Thymus (tissue), 11 donors: ENCODE measurements around the gene QRFP. TPM values are rescaled to one million over a fixed set of nuclear protein-coding genes. Genes with fewer than 3 reads are reported as not detected.

Source experiments
- DNase-seq, 9 donors: peaks; one replicate each; pipeline ENCODE4 v3.0.0-alpha.2; 2013; ENCODE audit warnings: low spot score in 9 of 9, low read depth in 6 of 9, missing footprints in 1 of 9
- H3K27ac ChIP-seq, 2 donors: one replicate each; pipeline ENCODE4 v1.5.1; 2013; ENCODE audit warnings: control low read depth in 1 of 2, low read depth in 1 of 2, low read length in 1 of 2, mild to moderate bottlenecking in 1 of 2, moderate library complexity in 1 of 2
- H3K27me3 ChIP-seq, 2 donors: one replicate each; pipeline ENCODE4 v1.5.1; 2013; ENCODE audit warnings: low read length in 1 of 2; ENCODE audit not compliant: control insufficient read depth in 2 of 2, insufficient read depth in 1 of 2
- H3K36me3 ChIP-seq, 2 donors: one replicate each; pipeline ENCODE4 v1.5.1; 2013; ENCODE audit warnings: low read length in 1 of 2, mild to moderate bottlenecking in 1 of 2, moderate library complexity in 1 of 2; ENCODE audit not compliant: control insufficient read depth in 2 of 2, insufficient read depth in 2 of 2
- H3K4me1 ChIP-seq, 2 donors: one replicate each; pipeline ENCODE4 v1.5.1; 2013; ENCODE audit warnings: low read length in 2 of 2; ENCODE audit not compliant: control insufficient read depth in 2 of 2, insufficient read depth in 2 of 2
- H3K4me3 ChIP-seq, 2 donors: one replicate each; pipeline ENCODE4 v1.5.1; 2013; ENCODE audit warnings: low read length in 2 of 2, control low read depth in 1 of 2, mild to moderate bottlenecking in 1 of 2
- H3K9me3 ChIP-seq, 2 donors: one replicate each; pipeline ENCODE4 v1.5.1; 2013; ENCODE audit warnings: low read length in 1 of 2, mild to moderate bottlenecking in 1 of 2; ENCODE audit not compliant: control insufficient read depth in 2 of 2, insufficient read depth in 1 of 2
- WGBS: extraction: QIAGEN DNeasy Blood & Tissue Kit; methylation state at CpG from one replicate; pipeline ENCODE4 v1.1.7; 2013; 5-methylcytosine and 5-hydroxymethylcytosine counted together
- polyA plus RNA-seq: library from polyadenylated mRNA; stranded (reverse); fragments of 200-250 nt; gene quantifications from one replicate; pipeline ENCODE4 v1.2.3, GENCODE V29; 2013
- total RNA-seq: library from RNA; stranded (reverse); fragments of 120-200 nt; gene quantifications from one replicate; pipeline ENCODE4 v1.2.4, GENCODE V29; 2013
- donor health status: healthy.

Gene QRFP
- total and polyA plus RNA-seq, 2 donors = 0.05 to 0.21 TPM

- Histone ChIP-seq H3K27me3 (peaks cover 3 to 47% of the 10 kb centered on the region in 2 donors), H3K9me3 (no peaks in the 10 kb centered on the region), H3K4me1 (no peaks in the 10 kb centered on the region), H3K4me3 (no peak overlapping the region), H3K27ac (no peak overlapping the region), H3K36me3 (no peaks in the 10 kb centered on the region)
- DNase-seq = no peak
- WGBS = 93% methylated on average over 36 of the region's 36 CpGs
Observed at GRCh38 chr9:130929571-130930038, 33.0 kb upstream of the QRFP start.

GRCh38 chr9:130927995-130928900 is 31.6 kb upstream of the QRFP start:
- Histone ChIP-seq H3K9me3 (no peaks in the 10 kb centered on the region), H3K4me1 (no peaks in the 10 kb centered on the region), H3K27ac (no peak overlapping the region), H3K36me3 (no peaks in the 10 kb centered on the region), H3K4me3 (no peak overlapping the region), H3K27me3 (peaks cover 3 to 34% of the 10 kb centered on the region in 2 donors)
- 83% methylated on average over 14 of the region's 14 CpGs for WGBS
- no peak for DNase-seq

- Histone ChIP-seq H3K27me3 (peaks cover 1 to 31% of the 10 kb centered on the region in 2 donors), H3K9me3 (no peaks in the 10 kb centered on the region), H3K4me3 (no peak overlapping the region), H3K4me1 (no peaks in the 10 kb centered on the region), H3K36me3 (no peaks in the 10 kb centered on the region), H3K27ac (no peak overlapping the region)
- DNase-seq = no peak
- 95% methylated on average over 10 of the region's 10 CpGs for WGBS
Observed at GRCh38 chr9:130927338-130927737, 30.7 kb upstream of the QRFP start.

DNA sequence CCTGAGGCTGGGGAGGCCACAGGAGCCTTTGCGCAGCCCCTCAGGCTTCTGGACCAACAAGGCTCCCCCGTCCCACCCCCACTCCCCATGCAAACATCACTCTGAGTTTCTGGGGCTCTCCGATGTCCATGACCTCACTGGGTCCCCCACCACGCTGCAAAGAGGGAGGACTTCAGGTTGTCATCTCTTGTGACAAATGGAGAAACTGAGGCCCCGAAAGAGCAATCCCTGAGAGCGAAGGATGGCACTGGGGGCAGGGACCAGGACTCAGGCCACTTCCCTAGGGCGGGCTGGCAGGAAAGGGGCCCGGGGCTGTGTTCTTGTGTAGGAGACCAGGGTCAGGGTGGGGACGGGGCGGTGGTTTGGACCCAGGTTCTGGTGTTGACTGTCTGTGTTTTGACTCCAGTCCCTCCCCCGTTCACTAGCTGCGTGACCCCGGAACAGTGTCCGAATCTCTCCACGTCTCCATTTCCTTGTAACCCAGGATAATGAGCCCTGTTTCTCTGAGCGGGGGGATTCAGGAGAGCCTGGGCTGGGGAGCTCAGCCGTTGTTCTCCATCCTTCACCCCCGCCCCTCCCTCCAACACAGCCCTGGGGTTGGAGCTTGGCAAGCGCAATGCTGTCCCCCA is 28.6 kb upstream of the QRFP start:
- 88% methylated on average over 19 of the region's 19 CpGs for WGBS
- no peak overlapping the region for H3K27ac ChIP-seq
- DNase-seq = no peak
- H3K27me3 ChIP-seq = peaks cover 0 to 27% of the 10 kb centered on the region in 2 donors
- no peak overlapping the region for H3K4me3 ChIP-seq
- no peaks in the 10 kb centered on the region for H3K9me3 ChIP-seq
- no peaks in the 10 kb centered on the region for H3K4me1 ChIP-seq
- no peaks in the 10 kb centered on the region for H3K36me3 ChIP-seq

GRCh38 chr9:130924448-130924788 is 27.8 kb upstream of the QRFP start:
- Histone ChIP-seq H3K27ac (no peak overlapping the region), H3K4me3 (no peak overlapping the region), H3K9me3 (no peaks in the 10 kb centered on the region), H3K4me1 (no peaks in the 10 kb centered on the region), H3K36me3 (no peaks in the 10 kb centered on the region), H3K27me3 (peaks cover 0 to 28% of the 10 kb centered on the region in 2 donors)
- 83% methylated on average over 10 of the region's 10 CpGs for WGBS
- no peak for DNase-seq

DNA sequence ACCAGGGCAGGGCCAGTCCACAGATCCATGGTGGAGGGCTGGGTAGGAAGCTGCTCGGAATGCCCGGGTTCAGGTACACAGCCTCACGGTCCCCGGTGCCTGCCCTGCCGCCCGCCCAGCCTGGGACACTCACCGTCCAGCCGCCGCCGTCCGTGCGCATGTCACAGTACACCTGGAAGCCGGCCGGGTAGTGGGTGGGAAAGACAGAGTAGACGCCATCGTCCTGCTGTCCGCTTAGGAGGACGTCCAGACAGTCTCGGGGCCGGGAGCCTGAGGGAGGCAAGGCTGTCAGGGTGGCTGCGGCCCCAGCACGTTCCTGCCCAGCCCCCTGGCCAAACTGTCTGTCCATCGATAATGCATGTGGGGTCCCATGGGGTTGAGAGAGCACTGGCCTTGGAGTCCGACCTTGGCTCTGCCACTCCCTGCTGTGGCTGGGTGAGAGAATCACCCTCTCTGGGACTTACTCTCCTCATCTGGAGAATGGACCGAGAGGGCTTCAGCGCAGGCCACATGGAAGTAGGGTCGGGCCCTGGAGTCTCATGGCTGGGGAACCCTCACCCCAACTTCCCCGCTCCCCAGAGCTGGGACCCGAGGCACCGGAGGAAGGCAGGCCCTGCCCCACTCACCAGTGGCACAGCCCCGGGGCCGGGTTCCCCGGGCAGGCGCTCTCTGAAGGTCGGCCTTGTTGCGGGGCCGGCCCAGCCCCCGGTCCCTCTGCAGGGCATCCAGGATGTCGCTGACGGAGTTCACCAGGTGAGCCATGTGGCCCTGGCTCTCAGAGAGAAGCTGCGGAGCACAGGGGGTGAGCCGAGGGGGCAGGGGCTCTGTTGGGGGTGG is 27.2 kb upstream of the QRFP start:
- Histone ChIP-seq H3K27ac (no peak overlapping the region), H3K27me3 (peaks cover 0 to 31% of the 10 kb centered on the region in 2 donors), H3K4me1 (no peaks in the 10 kb centered on the region), H3K4me3 (no peak overlapping the region), H3K36me3 (no peaks in the 10 kb centered on the region), H3K9me3 (no peaks in the 10 kb centered on the region)
- WGBS = 90% methylated on average over 42 of the region's 42 CpGs
- no peak for DNase-seq

- Histone ChIP-seq H3K27me3 (peaks cover 0 to 31% of the 10 kb centered on the region in 2 donors), H3K4me1 (no peaks in the 10 kb centered on the region), H3K36me3 (no peaks in the 10 kb centered on the region), H3K4me3 (no peak overlapping the region), H3K27ac (no peak overlapping the region), H3K9me3 (no peaks in the 10 kb centered on the region)
- DNase-seq = no peak
- WGBS = 79% methylated on average over 16 of the region's 16 CpGs
Observed at GRCh38 chr9:130922893-130923610, 26.4 kb upstream of the QRFP start.

DNA sequence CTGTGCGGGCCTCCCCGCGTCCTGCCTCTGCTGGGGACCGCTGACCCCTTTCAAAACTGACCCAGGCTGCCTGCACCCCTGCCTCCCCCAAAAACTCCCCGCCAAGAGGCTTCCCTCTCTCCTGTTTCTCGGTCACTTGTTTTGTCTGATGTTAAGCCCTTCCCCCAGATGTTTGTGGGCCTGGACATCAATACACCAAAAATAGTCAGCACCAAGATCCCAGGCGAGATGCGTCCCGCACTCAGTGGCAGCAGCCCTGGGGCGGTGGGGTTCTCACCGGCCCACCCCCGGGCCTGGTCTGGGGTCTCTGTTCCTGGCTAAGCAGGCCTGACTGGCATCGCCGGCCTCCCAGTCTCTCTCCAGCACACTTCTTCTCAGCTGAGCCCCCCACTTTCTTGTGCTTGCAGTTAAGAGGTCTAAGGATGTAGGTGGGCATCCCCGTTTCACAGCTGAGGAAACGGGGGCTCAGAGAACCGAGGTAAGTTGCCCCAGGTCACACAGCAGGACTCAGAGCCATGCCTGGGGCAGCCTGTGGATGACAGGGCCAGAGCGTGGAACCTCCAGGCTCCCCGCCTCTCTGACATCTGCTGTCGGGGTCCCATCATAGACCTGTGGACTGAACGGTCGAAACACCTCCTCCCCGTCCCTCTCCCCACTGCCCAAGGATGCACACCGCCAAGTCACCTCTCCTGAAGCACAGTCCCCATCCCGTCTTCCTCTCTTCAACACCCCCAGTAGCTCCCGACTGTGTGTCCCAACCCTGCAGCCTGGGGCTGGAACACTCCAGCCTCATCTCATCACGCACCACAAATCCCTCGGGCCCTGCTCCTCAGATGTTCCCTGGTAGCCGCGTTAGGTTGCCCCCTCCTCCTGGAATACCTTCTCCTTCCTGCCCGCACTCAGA is 25.6 kb upstream of the QRFP start:
- Histone ChIP-seq H3K4me1 (no peaks in the 10 kb centered on the region), H3K36me3 (no peaks in the 10 kb centered on the region), H3K9me3 (no peaks in the 10 kb centered on the region), H3K27ac (no peak overlapping the region), H3K27me3 (peaks cover 0 to 32% of the 10 kb centered on the region in 2 donors), H3K4me3 (no peak overlapping the region)
- 86% methylated on average over 31 of the region's 31 CpGs for WGBS
- no peak for DNase-seq
